Measurements from ENCODE around the gene IMPDH2.

- TF ChIP-seq CTCF (conservative IDR thresholded peaks at IDR 0.05 in 1 of 2, IDR thresholded peaks at IDR 0.05 in 1 of 2; ENCODE audit: low read depth in 1 of 2, low read length in 2 of 2) (no peak), EZH2 (IDR thresholded peaks at IDR 0.05; ENCODE audit: low read length, missing control alignments) (no peak)
Observed at GRCh38 chr3:49024449-49024848, 4.7 kb downstream of the IMPDH2 start.
